HL-60 (cell line): Measurements from ENCODE around the gene PRDM5.

Source experiments
- DNase-seq, 2 experiments: peaks; one replicate each; pipeline ENCODE4 v3.0.0-alpha.2; 2010 to 2020; ENCODE audit warnings: low read depth in 1 of 2, low spot score in 1 of 2
- H3K27ac ChIP-seq: fragments of 250-450 bp; sonication (Bioruptor Pico); replicated peaks from 2 replicates; pipeline ENCODE4 v1.5.1; 2020; ENCODE audit warnings: mild to moderate bottlenecking, moderate library complexity
- H3K27me3 ChIP-seq: fragments of 250-450 bp; sonication (Bioruptor Pico); 2 replicates; pipeline ENCODE4 v1.5.1; 2021; ENCODE audit warnings: mild to moderate bottlenecking, moderate library complexity; ENCODE audit not compliant: insufficient read depth, poor library complexity, severe bottlenecking
- H3K4me3 ChIP-seq: replicated peaks from 2 replicates; pipeline ENCODE4 v1.5.1; 2011; ENCODE audit warnings: mild to moderate bottlenecking, control low read depth, low read length; ENCODE audit not compliant: insufficient read depth
- CTCF ChIP-seq: IDR thresholded peaks from one replicate; pipeline ENCODE4 v1.5.1; 2011; ENCODE audit warnings: low read length, control low read depth, inconsistent platforms; ENCODE audit not compliant: insufficient read depth
- GABPA ChIP-seq: IDR thresholded peaks from 2 replicates; pipeline ENCODE4 v1.6.1; 2012; ENCODE audit warnings: low read depth
- POLR2AphosphoS5 ChIP-seq: IDR thresholded peaks from 2 replicates; pipeline ENCODE4 v1.6.1; 2012; ENCODE audit warnings: low read depth
- REST ChIP-seq: IDR thresholded peaks from 2 replicates; pipeline ENCODE4 v1.6.1; 2012; ENCODE audit warnings: low read depth; ENCODE audit not compliant: insufficient replicate concordance
- SPI1 ChIP-seq: IDR thresholded peaks from 2 replicates; pipeline ENCODE4 v1.6.1; 2012; ENCODE audit warnings: low read depth, mild to moderate bottlenecking, borderline replicate concordance

PRDM5 gene

GRCh38 chr4:120714417-120715010 is 208.0 kb downstream of the PRDM5 start:
- TF ChIP-seq REST (no peak), GABPA (no peak), POLR2AphosphoS5 (no peak), SPI1 (no peak)

GRCh38 chr4:120709991-120710390 is 212.5 kb downstream of the PRDM5 start:
- Histone ChIP-seq H3K27ac (no peak overlapping the region), H3K4me3 (no peak overlapping the region), H3K27me3 (no peaks in the 10 kb centered on the region)
- TF ChIP-seq SPI1 (no peak), POLR2AphosphoS5 (no peak), REST (no peak), CTCF (no peak), GABPA (no peak)
- no peak for DNase-seq

More at GRCh38 chr4:120714417-120715010, 208.0 kb downstream of the PRDM5 start:
- H3K27me3 ChIP-seq, result no peaks in the 10 kb centered on the region
- no peak overlapping the region for H3K27ac ChIP-seq
- no peak overlapping the region for H3K4me3 ChIP-seq
- DNase-seq, result no peak

GRCh38 chr4:120704538-120704937 is 218.0 kb downstream of the PRDM5 start:
- H3K27me3 ChIP-seq, result no peaks in the 10 kb centered on the region
- DNase-seq, result no peak
- TF ChIP-seq REST (no peak), CTCF (no peak), POLR2AphosphoS5 (no peak), SPI1 (no peak), GABPA (no peak)
- H3K27ac ChIP-seq, result no peak overlapping the region
- no peak overlapping the region for H3K4me3 ChIP-seq
